Right ventricle myocardium superior (tissue), 1 donor: ENCODE measurements around the gene CEACAM19. TPM values are rescaled to one million over a fixed set of nuclear protein-coding genes. Genes with fewer than 3 reads are reported as not detected.

Source experiments
- ATAC-seq: fragments of 200-7000 bp; cut with Tn5 transposase; one replicate; pipeline ENCODE4 v1.9.1; 2020; ENCODE audit warnings: mild to moderate bottlenecking; ENCODE audit not compliant: poor library complexity
- DNase-seq: peaks from one replicate; pipeline ENCODE4 v3.0.0-alpha.2; 2020
- intact Hi-C: fragments of 100-400 bp; cut with DNase I; formaldehyde crosslinking; loops from one replicate; pipeline ENCODE4 v1.11.2; 2022
- total RNA-seq: library from RNA; stranded (reverse); fragmentation: NEBNext Ultra II Directional; extraction: Animal tissue kit (Norgen Biotek cat#: 25700); gene quantifications from one replicate; pipeline ENCODE4 v1.2.1, GENCODE V29; 2021
- donor health status: DM: no; HTN: yes; CAD: no; lungs with severe emphysema.

The CEACAM19 gene
- total RNA-seq, 1 donor from 2014 or later = 3.9 TPM

- intact Hi-C loops = no loop called here
- DNase-seq = peak; percentile 87
- ATAC-seq = peak; percentile 93
Measured at GRCh38 chr19:44643605-44644401, 27.5 kb upstream of the CEACAM19 start, which contains the start of gene PVR. Gene PVR, plus strand, starts transcription at chr19:44643910. Its CDS starts 187 bp downstream, at chr19:44644097.

DNA sequence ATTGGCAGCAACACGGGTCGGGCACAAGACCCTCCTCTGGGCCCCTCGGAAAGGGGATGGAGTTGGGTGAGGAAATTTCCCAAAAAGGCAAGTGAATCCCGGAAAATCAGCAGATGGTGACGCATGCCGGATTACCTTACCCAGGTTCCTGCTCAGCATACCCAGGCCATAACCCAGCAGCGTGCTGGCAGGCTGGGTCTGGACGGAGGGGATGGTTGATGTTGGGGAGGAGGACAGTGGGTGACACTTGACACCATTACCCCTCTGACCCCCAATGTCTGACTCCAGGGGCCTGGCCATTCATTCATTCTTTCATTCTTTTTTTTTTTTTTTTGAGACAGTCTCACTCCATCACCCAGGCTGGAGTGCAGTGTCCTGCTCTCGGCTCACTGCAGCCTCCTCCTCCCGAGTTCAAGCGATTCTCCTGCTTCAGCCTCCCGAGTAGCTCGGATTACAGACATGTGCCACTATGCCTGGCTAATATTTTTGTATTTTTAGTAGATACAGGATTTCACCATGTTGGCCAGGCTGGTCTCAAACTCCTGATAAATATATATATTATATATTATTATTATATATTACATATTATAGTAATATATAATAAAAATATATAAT lies 26.8 kb upstream of the CEACAM19 start:
- DNase-seq (no peak), ATAC-seq (no peak)
- intact Hi-C loops = no loop called here

GRCh38 chr19:44645407-44646048 lies 25.8 kb upstream of the CEACAM19 start:
- DNase-seq = no peak
- intact Hi-C loops = no loop called here
- ATAC-seq = no peak

DNA sequence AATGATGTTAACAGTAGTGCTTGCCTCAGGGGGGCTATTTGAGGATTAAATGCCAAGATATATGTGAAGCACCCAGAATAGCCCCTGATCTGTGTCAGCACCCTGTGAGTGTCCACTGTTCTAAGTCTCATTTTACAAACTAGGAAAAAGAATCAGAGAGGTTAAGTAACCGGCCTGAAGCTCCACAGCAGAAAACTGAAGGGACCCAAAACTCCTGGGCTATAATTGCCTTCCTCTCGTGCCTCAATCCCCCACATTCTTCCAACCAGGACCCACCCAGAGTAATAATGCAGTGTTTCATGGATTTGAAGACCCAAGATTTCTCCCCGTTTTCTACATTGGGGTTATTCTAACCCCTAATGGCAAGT lies 25.2 kb upstream of the CEACAM19 start:
- intact Hi-C loops = no loop called here
- ATAC-seq = no peak
- no peak for DNase-seq

GRCh38 chr19:44647144-44647543 lies 24.1 kb upstream of the CEACAM19 start:
- peak; percentile 54 for DNase-seq
- intact Hi-C loops = no loop called here
- peak; percentile 3 for ATAC-seq

- ATAC-seq (peak; percentile 72), DNase-seq (no peak)
Measured at GRCh38 chr19:44648631-44649251, 22.5 kb upstream of the CEACAM19 start.

DNA sequence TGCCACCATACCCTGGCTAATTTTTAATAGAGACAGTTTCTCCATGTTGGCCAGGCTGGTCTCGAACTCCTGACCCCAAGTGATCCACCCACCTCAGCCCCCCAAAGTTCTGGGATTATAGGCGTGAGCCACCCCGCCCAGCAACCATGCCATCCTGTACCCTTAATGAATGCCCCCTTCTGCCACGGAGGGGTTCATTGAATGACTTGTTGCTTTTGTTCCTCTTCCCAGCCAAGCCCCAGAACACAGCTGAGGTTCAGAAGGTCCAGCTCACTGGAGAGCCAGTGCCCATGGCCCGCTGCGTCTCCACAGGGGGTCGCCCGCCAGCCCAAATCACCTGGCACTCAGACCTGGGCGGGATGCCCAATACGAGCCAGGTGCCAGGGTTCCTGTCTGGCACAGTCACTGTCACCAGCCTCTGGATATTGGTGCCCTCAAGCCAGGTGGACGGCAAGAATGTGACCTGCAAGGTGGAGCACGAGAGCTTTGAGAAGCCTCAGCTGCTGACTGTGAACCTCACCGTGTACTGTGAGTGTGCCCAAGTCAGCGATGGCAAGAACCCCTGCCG lies 21.6 kb upstream of the CEACAM19 start:
- DNase-seq (no peak), ATAC-seq (peak; percentile 4)
- intact Hi-C loops = no loop called here

More at GRCh38 chr19:44648631-44649251, 22.5 kb upstream of the CEACAM19 start:
- intact Hi-C loops = no loop called here

- intact Hi-C loops = no loop called here
- no peak for DNase-seq
- no peak for ATAC-seq
Measured at GRCh38 chr19:44653343-44653742, 17.9 kb upstream of the CEACAM19 start.

GRCh38 chr19:44653977-44654774 lies 17.1 kb upstream of the CEACAM19 start:
- DNase-seq (peak; percentile 81), ATAC-seq (peak; percentile 72)
- intact Hi-C loops = no loop called here

GRCh38 chr19:44657211-44657921 lies 13.9 kb upstream of the CEACAM19 start:
- DNase-seq = peak; percentile 80
- intact Hi-C loops = loop anchor here (5.0 kb wide), 1 partner anchor 85 kb away; no protein-coding TSS in a partner anchor
- ATAC-seq = peak; percentile 78

DNA sequence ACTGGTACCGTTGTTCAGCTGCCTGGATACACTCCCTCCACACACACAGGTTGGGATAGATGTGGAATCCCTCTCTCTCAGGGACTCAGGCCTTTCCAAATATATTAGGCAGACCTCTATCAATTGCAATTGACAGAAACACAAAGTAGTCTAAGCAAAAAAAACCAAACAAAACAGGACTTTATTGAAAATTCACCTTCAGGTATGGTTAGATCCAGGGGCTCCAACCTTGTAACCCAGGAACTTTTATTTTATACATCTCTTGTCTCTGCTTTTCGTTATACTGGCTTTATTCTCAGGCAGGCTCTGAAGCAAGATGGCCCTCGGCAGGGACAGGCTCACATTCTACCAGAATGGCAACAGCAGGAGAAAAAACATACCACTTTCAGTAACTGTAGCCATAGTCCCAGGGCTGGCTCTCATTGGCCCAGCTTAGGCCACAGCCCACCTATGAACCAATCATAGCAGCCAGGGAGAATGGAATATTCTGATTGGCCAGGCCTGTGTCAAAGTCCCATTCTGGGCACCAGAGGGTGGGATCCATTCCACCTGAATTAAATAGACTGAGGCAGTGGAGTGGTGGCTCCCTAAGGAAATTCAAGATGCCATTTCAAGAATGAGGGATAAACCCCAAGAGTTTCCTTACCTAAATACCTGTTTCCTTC lies 13.1 kb upstream of the CEACAM19 start:
- ATAC-seq (no peak), DNase-seq (no peak)
- intact Hi-C loops = loop anchor here (5.0 kb wide), 1 partner anchor 86 kb away; no protein-coding TSS in a partner anchor

- no peak for ATAC-seq
- DNase-seq = no peak
- intact Hi-C loops = no loop called here
Measured at GRCh38 chr19:44660081-44660480, 11.2 kb upstream of the CEACAM19 start.

DNA sequence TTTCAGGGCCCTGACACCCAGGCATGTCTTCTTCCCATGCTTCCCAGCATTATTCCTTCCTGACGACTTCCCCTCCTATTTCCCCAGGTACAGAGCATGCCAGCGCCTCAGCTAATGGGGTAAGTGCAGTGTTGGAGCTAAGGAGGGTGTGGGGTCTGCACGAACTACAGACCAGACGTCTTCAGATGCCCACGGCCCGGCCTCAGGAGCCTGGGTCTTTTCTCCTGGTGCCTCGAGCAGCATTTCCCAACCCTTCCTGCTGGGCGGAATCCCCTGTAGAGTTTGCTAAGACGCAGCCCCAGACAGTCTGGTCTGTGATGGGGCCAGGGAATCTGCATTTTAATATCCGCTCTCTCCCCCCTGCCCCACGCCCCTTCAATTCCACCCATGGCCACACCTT lies 10.1 kb upstream of the CEACAM19 start:
- DNase-seq = no peak
- intact Hi-C loops = no loop called here
- ATAC-seq = no peak

GRCh38 chr19:44661904-44662303 lies 9.4 kb upstream of the CEACAM19 start:
- intact Hi-C loops = no loop called here
- no peak for ATAC-seq
- no peak for DNase-seq

DNA sequence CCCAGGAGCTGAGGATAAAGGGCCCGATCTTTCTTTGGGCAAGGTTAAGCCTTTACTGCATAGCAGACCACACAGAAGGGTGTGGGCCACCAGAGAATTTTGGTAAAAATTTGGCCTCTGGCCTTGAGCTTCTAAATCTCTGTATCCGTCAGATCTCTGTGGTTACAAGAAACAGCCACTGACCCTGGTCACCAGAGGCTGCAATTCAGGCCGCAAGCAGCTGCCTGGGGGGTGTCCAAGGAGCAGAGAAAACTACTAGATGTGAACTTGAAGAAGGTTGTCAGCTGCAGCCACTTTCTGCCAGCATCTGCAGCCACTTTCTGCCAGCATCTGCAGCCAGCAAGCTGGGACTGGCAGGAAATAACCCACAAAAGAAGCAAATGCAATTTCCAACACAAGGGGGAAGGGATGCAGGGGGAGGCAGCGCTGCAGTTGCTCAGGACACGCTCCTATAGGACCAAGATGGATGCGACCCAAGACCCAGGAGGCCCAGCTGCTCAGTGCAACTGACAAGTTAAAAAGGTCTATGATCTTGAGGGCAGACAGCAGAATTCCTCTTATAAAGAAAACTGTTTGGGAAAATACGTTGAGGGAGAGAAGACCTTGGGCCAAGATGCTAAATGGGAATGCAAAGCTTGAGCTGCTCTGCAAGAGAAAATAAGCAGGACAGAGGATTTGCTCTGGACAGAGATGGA lies 8.4 kb upstream of the CEACAM19 start:
- ATAC-seq (no peak), DNase-seq (no peak)
- intact Hi-C loops = no loop called here

DNA sequence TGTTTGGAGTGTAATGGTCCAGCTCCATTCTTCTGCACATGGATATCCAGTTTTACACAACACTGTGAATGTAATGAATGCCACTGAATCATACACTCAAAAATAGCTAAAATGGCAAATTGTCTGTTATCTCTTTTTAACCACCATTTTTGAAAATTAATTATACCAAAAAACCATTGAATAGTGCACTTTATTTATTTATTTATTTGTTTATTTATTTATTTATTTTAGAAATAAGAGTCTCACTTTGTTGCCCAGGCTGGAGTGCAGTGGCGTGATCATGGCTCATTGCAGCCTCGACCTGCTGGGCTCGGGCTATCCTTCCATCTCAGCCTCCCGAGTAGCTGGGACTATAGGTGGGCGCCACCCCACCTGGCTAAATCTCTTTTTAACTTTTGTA lies 7.3 kb upstream of the CEACAM19 start:
- DNase-seq (no peak), ATAC-seq (no peak)
- intact Hi-C loops = no loop called here

DNA sequence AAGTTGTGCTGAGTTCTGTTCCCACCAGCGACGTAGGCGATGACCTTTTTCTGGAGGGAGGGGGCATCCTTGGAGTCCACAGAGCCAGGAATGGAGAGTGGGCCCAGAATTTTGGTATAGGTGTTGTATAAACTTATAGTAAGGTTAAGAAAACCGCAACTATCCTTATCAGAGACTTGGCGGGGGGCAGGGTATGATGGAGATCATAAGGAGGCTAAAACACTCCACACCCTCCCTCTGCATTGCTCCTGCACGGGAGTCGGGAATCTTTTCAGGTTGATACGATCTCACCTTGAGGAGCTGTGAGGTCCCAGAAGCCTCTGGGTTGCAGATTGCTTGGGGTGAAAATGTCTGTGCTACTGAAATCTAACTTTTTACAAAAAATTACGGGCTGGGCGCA lies 6.3 kb upstream of the CEACAM19 start:
- ATAC-seq (no peak), DNase-seq (no peak)
- intact Hi-C loops = no loop called here
